ENCODE data around the gene IL37. TPM values are rescaled to one million over a fixed set of nuclear protein-coding genes. Genes with fewer than 3 reads are reported as not detected.

The IL37 gene
- total RNA-seq, 1 donor from 2014 or later = not detected

DNA sequence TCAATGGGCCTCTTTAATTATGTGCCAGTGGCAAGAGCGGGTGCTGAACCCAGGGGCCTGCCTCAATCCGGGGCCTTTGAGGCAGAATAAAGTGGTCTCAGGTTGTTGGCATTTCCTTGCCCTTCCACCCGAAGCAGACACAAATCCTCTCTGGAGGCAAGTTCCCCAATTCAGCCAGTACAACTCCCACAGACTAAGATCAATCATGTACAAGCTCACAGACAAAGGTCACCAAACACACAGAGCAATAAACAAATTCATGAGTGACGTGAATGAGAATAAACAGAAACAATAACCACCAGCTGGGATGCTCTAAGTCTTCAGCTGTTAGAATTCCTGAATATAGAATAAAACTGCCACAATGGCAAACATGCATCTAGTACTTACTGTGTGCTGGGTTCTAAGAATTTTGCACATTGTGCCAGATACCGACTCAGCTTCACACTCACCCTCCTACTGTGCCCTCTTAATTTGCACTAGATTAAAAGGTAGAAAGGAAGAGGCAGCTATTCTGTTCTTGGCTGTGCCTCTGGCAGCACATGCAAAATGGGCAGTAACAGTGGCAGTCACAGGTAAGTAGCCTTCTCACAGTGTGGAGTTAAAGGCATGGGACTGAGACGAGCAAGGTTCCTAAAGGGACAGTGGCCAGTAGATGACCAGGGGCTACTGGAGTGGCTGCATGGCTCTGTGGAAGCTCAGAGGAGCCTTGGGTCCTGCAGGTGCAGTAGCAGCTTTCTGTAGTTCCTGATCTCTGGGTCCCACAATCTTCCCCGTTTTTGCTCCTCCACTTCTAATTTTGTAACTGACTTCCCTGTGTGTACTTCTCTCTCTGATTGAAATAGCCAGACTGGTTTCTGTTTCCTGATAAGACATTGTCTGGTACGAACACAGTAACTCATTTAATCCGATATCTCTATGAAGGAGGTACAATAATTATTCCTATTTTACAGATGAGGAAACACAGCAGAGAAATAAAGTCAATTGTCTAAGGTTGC, 39.8 kb upstream of the IL37 start:
- peaks cover 23% of the 10 kb centered on the region for H3K27me3 Mint-ChIP-seq
- H3K36me3 Mint-ChIP-seq = no peaks in the 10 kb centered on the region
- no peak overlapping the region for H3K4me3 Mint-ChIP-seq
- peaks cover 13% of the 10 kb centered on the region for H3K9me3 Mint-ChIP-seq
- TF ChIP-seq CTCF (conservative IDR thresholded peaks at IDR 0.05) = no peak
- H3K27ac Mint-ChIP-seq = peak overlapping the region; percentile 32
- peaks cover 19% of the 10 kb centered on the region for H3K4me1 Mint-ChIP-seq (ENCODE audit: unreplicated experiment)
- DNase-seq (ENCODE audit: extremely low spot score, unreplicated experiment) = no peak

- H3K4me1 Mint-ChIP-seq (ENCODE audit: unreplicated experiment) = no peaks in the 10 kb centered on the region
- DNase-seq (ENCODE audit: extremely low spot score, unreplicated experiment) = no peak
- no peak overlapping the region for H3K4me3 Mint-ChIP-seq
- peaks cover 17% of the 10 kb centered on the region for H3K27me3 Mint-ChIP-seq
- H3K36me3 Mint-ChIP-seq = no peaks in the 10 kb centered on the region
- H3K27ac Mint-ChIP-seq = no peak overlapping the region
- no peak for TF ChIP-seq CTCF (conservative IDR thresholded peaks at IDR 0.05)
- no peaks in the 10 kb centered on the region for H3K9me3 Mint-ChIP-seq
These were observed 34.6 kb upstream of the IL37 start for GRCh38 chr2:112876257-112876970.

DNA sequence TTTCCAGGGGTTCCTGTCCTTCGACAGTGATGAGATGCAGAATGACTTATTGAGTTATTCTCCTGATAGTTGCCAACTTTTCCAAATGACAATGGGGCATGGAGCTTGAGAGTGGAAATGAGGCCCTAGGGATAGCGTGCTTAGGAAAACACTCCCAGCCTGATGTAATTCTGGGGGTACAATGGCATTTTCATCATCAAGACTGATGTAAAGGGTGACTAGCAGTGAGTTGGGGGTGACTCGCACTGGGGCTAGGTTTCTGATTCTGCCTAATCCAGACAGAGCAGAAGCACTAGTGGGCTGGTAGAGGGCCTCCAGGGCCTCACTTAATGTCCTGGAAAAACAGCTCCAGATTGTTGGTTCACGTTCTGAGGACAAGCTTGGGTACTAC, 34.0 kb upstream of the IL37 start:
- H3K4me3 Mint-ChIP-seq = no peak overlapping the region
- H3K36me3 Mint-ChIP-seq = no peaks in the 10 kb centered on the region
- DNase-seq (ENCODE audit: extremely low spot score, unreplicated experiment) = no peak
- H3K9me3 Mint-ChIP-seq = no peaks in the 10 kb centered on the region
- no peak for TF ChIP-seq CTCF (conservative IDR thresholded peaks at IDR 0.05)
- peaks cover 15% of the 10 kb centered on the region for H3K27me3 Mint-ChIP-seq
- H3K27ac Mint-ChIP-seq = no peak overlapping the region
- H3K4me1 Mint-ChIP-seq (ENCODE audit: unreplicated experiment) = no peaks in the 10 kb centered on the region

GRCh38 chr2:112877423-112877822, 33.5 kb upstream of the IL37 start:
- DNase-seq (ENCODE audit: extremely low spot score, unreplicated experiment) = no peak
- Mint-ChIP-seq H3K4me3 (no peak overlapping the region), H3K27ac (no peak overlapping the region), H3K9me3 (no peaks in the 10 kb centered on the region), H3K36me3 (no peaks in the 10 kb centered on the region), H3K27me3 (peaks cover 13% of the 10 kb centered on the region), H3K4me1 (ENCODE audit: unreplicated experiment) (no peaks in the 10 kb centered on the region)
- no peak for TF ChIP-seq CTCF (conservative IDR thresholded peaks at IDR 0.05)

DNA sequence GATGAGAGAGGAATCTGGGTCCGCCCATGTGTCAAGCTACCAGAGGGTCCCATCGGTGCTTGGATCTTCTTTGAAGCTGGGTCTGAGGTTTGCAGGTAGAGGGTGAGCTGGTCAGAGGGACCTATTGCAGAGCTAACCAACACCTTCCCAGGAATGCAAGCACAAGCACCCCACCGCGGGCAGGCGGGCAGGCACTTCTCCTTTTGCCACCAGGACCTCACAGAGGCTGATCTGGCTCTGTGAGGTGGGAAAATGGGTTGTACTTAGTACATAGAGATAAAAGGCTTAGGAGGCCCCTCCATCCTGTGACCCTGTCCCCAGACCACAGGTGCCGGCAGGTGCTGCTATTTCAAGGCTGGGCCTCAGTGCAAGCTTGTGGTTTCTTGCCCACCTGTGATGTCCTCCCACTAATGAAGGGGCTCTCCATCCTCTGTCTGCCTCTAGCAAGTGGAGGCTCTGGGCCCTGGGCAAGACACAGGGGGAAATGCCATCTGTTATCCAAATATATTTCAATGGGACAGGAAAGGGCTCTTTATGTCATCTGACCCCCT, 31.4 kb upstream of the IL37 start:
- Mint-ChIP-seq H3K4me1 (ENCODE audit: unreplicated experiment) (no peaks in the 10 kb centered on the region), H3K27ac (no peak overlapping the region), H3K27me3 (peaks cover 6% of the 10 kb centered on the region), H3K4me3 (no peak overlapping the region), H3K9me3 (no peaks in the 10 kb centered on the region), H3K36me3 (no peaks in the 10 kb centered on the region)
- DNase-seq (ENCODE audit: extremely low spot score, unreplicated experiment) = no peak
- no peak for TF ChIP-seq CTCF (conservative IDR thresholded peaks at IDR 0.05)

Data from type B pancreatic cell (in vitro differentiated cells).